Naive B cell (primary cell): ENCODE results near the gene RAET1G. TPM values are rescaled to one million over a fixed set of nuclear protein-coding genes. Genes with fewer than 3 reads are reported as not detected.
A peak's percentile ranks its signal among the peaks of the same experiment; 100 is the strongest.

Experiments
- ATAC-seq, 2 donors: fragments of 150-1000 bp; cut with Tn5 transposase; 2 replicates each; pipeline ENCODE4 v1.10.0; 2021; ENCODE audit warnings: low read depth in 2 of 2, mild to moderate bottlenecking in 2 of 2, moderate library complexity in 2 of 2
- DNase-seq: peaks from one replicate; pipeline ENCODE4 v3.0.0; 2022
- H3K27ac Mint-ChIP-seq, 6 donors: one replicate each; pipeline ENCODE4 v1.8.0; 2020 to 2022; ENCODE audit warnings: mild to moderate bottlenecking in 6 of 6, mixed read lengths in 6 of 6, moderate library complexity in 5 of 6, inconsistent platforms in 2 of 6
- H3K27me3 Mint-ChIP-seq, 3 donors: one replicate each; pipeline ENCODE4 v1.8.0; 2021 to 2022; ENCODE audit warnings: mixed read lengths in 3 of 3, mild to moderate bottlenecking in 1 of 3
- H3K36me3 Mint-ChIP-seq, 2 donors: one replicate each; pipeline ENCODE4 v1.8.0; 2020 to 2022; ENCODE audit warnings: mixed read lengths in 2 of 2, inconsistent platforms in 1 of 2, mild to moderate bottlenecking in 1 of 2
- H3K4me1 Mint-ChIP-seq, 3 donors: one replicate each; pipeline ENCODE4 v1.8.0; 2020 to 2022; ENCODE audit warnings: mixed read lengths in 3 of 3, inconsistent platforms in 1 of 3, mild to moderate bottlenecking in 1 of 3, moderate library complexity in 1 of 3
- H3K4me3 Mint-ChIP-seq, 8 donors: one replicate each; pipeline ENCODE4 v1.8.0; 2020 to 2022; ENCODE audit warnings: mild to moderate bottlenecking in 8 of 8, mixed read lengths in 8 of 8, moderate library complexity in 8 of 8, inconsistent platforms in 2 of 8
- H3K9me3 Mint-ChIP-seq, 7 donors: one replicate each; pipeline ENCODE4 v1.8.0; 2020 to 2022; ENCODE audit warnings: mixed read lengths in 7 of 7, mild to moderate bottlenecking in 5 of 7, inconsistent platforms in 2 of 7, moderate library complexity in 1 of 7
- polyA plus RNA-seq, 6 donors: library from polyadenylated mRNA; unstranded; fragments of 300-500 nt; fragmentation: Illumina TruSeq; gene quantifications; one replicate each; pipeline ENCODE4 v1.2.3, GENCODE V29; 2021; ENCODE audit warnings: low read depth in 6 of 6

The RAET1G gene
- polyA plus RNA-seq, 6 donors from 2014 or later: not detected

GRCh38 chr6:149890629-149891045, 32.3 kb downstream of the RAET1G start:
- no peaks in the 10 kb centered on the region for H3K9me3 Mint-ChIP-seq
- DNase-seq (no peak), ATAC-seq (no peak)

GRCh38 chr6:149889326-149889725, 33.6 kb downstream of the RAET1G start:
- DNase-seq (no peak), ATAC-seq (no peak)
- Mint-ChIP-seq H3K36me3 (no peaks in the 10 kb centered on the region), H3K4me1 (no peaks in the 10 kb centered on the region), H3K27ac (no peak overlapping the region), H3K4me3 (no peak overlapping the region), H3K9me3 (no peaks in the 10 kb centered on the region), H3K27me3 (peaks cover 15 to 59% (median 46%) of the 10 kb centered on the region in 3 donors)

More at GRCh38 chr6:149890629-149891045, 32.3 kb downstream of the RAET1G start:
- no peaks in the 10 kb centered on the region for H3K36me3 Mint-ChIP-seq
- H3K4me1 Mint-ChIP-seq: no peaks in the 10 kb centered on the region
- H3K4me3 Mint-ChIP-seq: no peak overlapping the region
- peaks cover 22 to 66% (median 49%) of the 10 kb centered on the region in 3 donors for H3K27me3 Mint-ChIP-seq
- H3K27ac Mint-ChIP-seq: no peak overlapping the region

GRCh38 chr6:149888659-149889058, 34.3 kb downstream of the RAET1G start:
- DNase-seq: no peak
- no peak overlapping the region for H3K4me3 Mint-ChIP-seq
- no peaks in the 10 kb centered on the region for H3K4me1 Mint-ChIP-seq
- H3K9me3 Mint-ChIP-seq: no peaks in the 10 kb centered on the region
- no peak for ATAC-seq
- peaks cover 17 to 61% (median 49%) of the 10 kb centered on the region in 3 donors for H3K27me3 Mint-ChIP-seq
- H3K36me3 Mint-ChIP-seq: no peaks in the 10 kb centered on the region
- H3K27ac Mint-ChIP-seq: no peak overlapping the region

GRCh38 chr6:149888093-149888492, 34.8 kb downstream of the RAET1G start:
- DNase-seq (no peak), ATAC-seq (no peak)
- H3K9me3 Mint-ChIP-seq: no peaks in the 10 kb centered on the region
- no peaks in the 10 kb centered on the region for H3K36me3 Mint-ChIP-seq
- no peak overlapping the region for H3K4me3 Mint-ChIP-seq
- peaks cover 18 to 63% (median 45%) of the 10 kb centered on the region in 3 donors for H3K27me3 Mint-ChIP-seq
- H3K4me1 Mint-ChIP-seq: no peaks in the 10 kb centered on the region
- no peak overlapping the region for H3K27ac Mint-ChIP-seq

- no peak for DNase-seq
- H3K9me3 Mint-ChIP-seq: no peaks in the 10 kb centered on the region
- H3K4me3 Mint-ChIP-seq: no peak overlapping the region
- H3K4me1 Mint-ChIP-seq: no peaks in the 10 kb centered on the region
- H3K36me3 Mint-ChIP-seq: no peaks in the 10 kb centered on the region
- H3K27me3 Mint-ChIP-seq: peaks cover 18 to 63% (median 38%) of the 10 kb centered on the region in 3 donors
- no peak overlapping the region for H3K27ac Mint-ChIP-seq
- no peak for ATAC-seq
These were observed 35.6 kb downstream of the RAET1G start for GRCh38 chr6:149887343-149887742.

- Mint-ChIP-seq H3K4me3 (no peak overlapping the region), H3K27me3 (peaks cover 22 to 55% (median 47%) of the 10 kb centered on the region in 3 donors), H3K27ac (no peak overlapping the region), H3K4me1 (no peaks in the 10 kb centered on the region), H3K9me3 (peaks cover 0 to 2% (median 0%) of the 10 kb centered on the region in 7 donors), H3K36me3 (no peaks in the 10 kb centered on the region)
- ATAC-seq (no peak), DNase-seq (no peak)
These were observed 37.0 kb downstream of the RAET1G start for GRCh38 chr6:149885888-149886287.

- ATAC-seq (no peak), DNase-seq (no peak)
- Mint-ChIP-seq H3K4me1 (no peaks in the 10 kb centered on the region), H3K9me3 (peaks cover 0 to 3% (median 0%) of the 10 kb centered on the region in 7 donors), H3K36me3 (no peaks in the 10 kb centered on the region), H3K27me3 (peaks cover 27 to 60% (median 56%) of the 10 kb centered on the region in 3 donors), H3K4me3 (no peak overlapping the region), H3K27ac (no peak overlapping the region)
These were observed 38.3 kb downstream of the RAET1G start for GRCh38 chr6:149884617-149885016.

GRCh38 chr6:149884215-149884614, 38.7 kb downstream of the RAET1G start:
- ATAC-seq: no peak

GRCh38 chr6:149881860-149882259, 41.1 kb downstream of the RAET1G start:
- Mint-ChIP-seq H3K4me1 (no peaks in the 10 kb centered on the region), H3K9me3 (peaks cover 0 to 4% (median 0%) of the 10 kb centered on the region in 7 donors), H3K27ac (no peak overlapping the region), H3K4me3 (no peak overlapping the region), H3K36me3 (no peaks in the 10 kb centered on the region), H3K27me3 (peaks cover 38 to 64% (median 49%) of the 10 kb centered on the region in 3 donors)
- DNase-seq: no peak
- ATAC-seq: no peak

More at GRCh38 chr6:149884215-149884614, 38.7 kb downstream of the RAET1G start:
- DNase-seq: no peak
- H3K4me3 Mint-ChIP-seq: no peak overlapping the region
- no peaks in the 10 kb centered on the region for H3K4me1 Mint-ChIP-seq
- H3K27me3 Mint-ChIP-seq: peaks cover 27 to 64% (median 55%) of the 10 kb centered on the region in 3 donors
- no peak overlapping the region for H3K27ac Mint-ChIP-seq
- H3K9me3 Mint-ChIP-seq: peaks cover 0 to 4% (median 0%) of the 10 kb centered on the region in 7 donors
- no peaks in the 10 kb centered on the region for H3K36me3 Mint-ChIP-seq

GRCh38 chr6:149881066-149881766, 41.7 kb downstream of the RAET1G start:
- H3K4me3 Mint-ChIP-seq: peak overlapping the region in 1 of 8 donors; percentile 47
- peaks cover 39 to 65% (median 49%) of the 10 kb centered on the region in 3 donors for H3K27me3 Mint-ChIP-seq
- ATAC-seq (no peak), DNase-seq (no peak)
- no peak overlapping the region for H3K27ac Mint-ChIP-seq
- H3K36me3 Mint-ChIP-seq: no peaks in the 10 kb centered on the region
- peaks cover 0 to 4% (median 0%) of the 10 kb centered on the region in 7 donors for H3K9me3 Mint-ChIP-seq
- no peaks in the 10 kb centered on the region for H3K4me1 Mint-ChIP-seq

GRCh38 chr6:149877659-149878058, 45.3 kb downstream of the RAET1G start:
- Mint-ChIP-seq H3K36me3 (no peaks in the 10 kb centered on the region), H3K27me3 (peaks cover 40 to 78% (median 68%) of the 10 kb centered on the region in 3 donors), H3K9me3 (peaks cover 0 to 10% (median 4%) of the 10 kb centered on the region in 7 donors), H3K27ac (no peak overlapping the region), H3K4me1 (no peaks in the 10 kb centered on the region), H3K4me3 (no peak overlapping the region)
- ATAC-seq: no peak
- no peak for DNase-seq

- peaks cover 41 to 83% (median 79%) of the 10 kb centered on the region in 3 donors for H3K27me3 Mint-ChIP-seq
- no peak overlapping the region for H3K4me3 Mint-ChIP-seq
- H3K9me3 Mint-ChIP-seq: peaks cover 0 to 17% (median 13%) of the 10 kb centered on the region in 7 donors
- no peak for DNase-seq
- no peak overlapping the region for H3K27ac Mint-ChIP-seq
- H3K4me1 Mint-ChIP-seq: no peaks in the 10 kb centered on the region
- H3K36me3 Mint-ChIP-seq: no peaks in the 10 kb centered on the region
- no peak for ATAC-seq
These were observed 46.5 kb downstream of the RAET1G start for GRCh38 chr6:149876241-149876933.

GRCh38 chr6:149872233-149872632, 50.7 kb downstream of the RAET1G start:
- peaks cover 0 to 5% (median 0%) of the 10 kb centered on the region in 3 donors for H3K4me1 Mint-ChIP-seq
- H3K27ac Mint-ChIP-seq: no peak overlapping the region
- peaks cover 0 to 21% (median 13%) of the 10 kb centered on the region in 7 donors for H3K9me3 Mint-ChIP-seq
- H3K4me3 Mint-ChIP-seq: no peak overlapping the region
- no peak for DNase-seq
- no peak for ATAC-seq
- no peaks in the 10 kb centered on the region for H3K36me3 Mint-ChIP-seq
- H3K27me3 Mint-ChIP-seq: peaks cover 28 to 48% (median 47%) of the 10 kb centered on the region in 3 donors

GRCh38 chr6:149871182-149871581, 51.7 kb downstream of the RAET1G start:
- Mint-ChIP-seq H3K4me1 (peaks cover 0 to 5% (median 0%) of the 10 kb centered on the region in 3 donors), H3K27me3 (peaks cover 26 to 48% (median 46%) of the 10 kb centered on the region in 3 donors), H3K36me3 (no peaks in the 10 kb centered on the region), H3K4me3 (no peak overlapping the region), H3K27ac (no peak overlapping the region), H3K9me3 (peaks cover 0 to 21% (median 13%) of the 10 kb centered on the region in 7 donors)
- DNase-seq (no peak), ATAC-seq (no peak)
